Nephron progenitor cell (in vitro differentiated cells): ENCODE measurements around the gene TRAPPC5.

Experiments
- DNase-seq: peaks from one replicate; pipeline ENCODE4 v3.0.0; 2021
- H3K27ac Mint-ChIP-seq: 2 replicates; pipeline ENCODE4 v1.8.0; 2021; ENCODE audit warnings: mild to moderate bottlenecking, moderate library complexity, mixed read lengths
- H3K27me3 Mint-ChIP-seq: 2 replicates; pipeline ENCODE4 v1.8.0; 2021; ENCODE audit warnings: mild to moderate bottlenecking, low read depth, mixed read lengths; ENCODE audit not compliant: poor library complexity
- H3K36me3 Mint-ChIP-seq: 2 replicates; pipeline ENCODE4 v1.8.0; 2021; ENCODE audit warnings: low read depth, mixed read lengths
- H3K4me1 Mint-ChIP-seq: 2 replicates; pipeline ENCODE4 v1.8.0; 2021; ENCODE audit warnings: mixed read lengths
- H3K4me3 Mint-ChIP-seq: 2 replicates; pipeline ENCODE4 v1.8.0; 2021; ENCODE audit warnings: mild to moderate bottlenecking, moderate library complexity, mixed read lengths
- H3K9me3 Mint-ChIP-seq: 2 replicates; pipeline ENCODE4 v1.8.0; 2021; ENCODE audit warnings: mild to moderate bottlenecking, moderate library complexity, mixed read lengths
- CTCF ChIP-seq: fragments of 200-600 bp; sonication (generic); IDR thresholded peaks from 2 replicates; pipeline ENCODE4 v1.5.0; 2021; ENCODE audit warnings: antibody characterized with exemption

The TRAPPC5 gene

GRCh38 chr19:7715671-7716070, 35.0 kb downstream of the TRAPPC5 start:
- Mint-ChIP-seq H3K27ac (no peak overlapping the region), H3K9me3 (peaks cover 13% of the 10 kb centered on the region), H3K27me3 (peaks cover 25% of the 10 kb centered on the region), H3K4me3 (no peak overlapping the region), H3K36me3 (no peaks in the 10 kb centered on the region), H3K4me1 (no peaks in the 10 kb centered on the region)
- no peak for TF ChIP-seq CTCF
- DNase-seq: no peak

- Mint-ChIP-seq H3K4me3 (no peak overlapping the region), H3K9me3 (peaks cover 13% of the 10 kb centered on the region), H3K36me3 (no peaks in the 10 kb centered on the region), H3K27ac (no peak overlapping the region), H3K27me3 (peaks cover 30% of the 10 kb centered on the region), H3K4me1 (no peaks in the 10 kb centered on the region)
- DNase-seq: no peak
- TF ChIP-seq CTCF: no peak
These were observed 36.1 kb downstream of the TRAPPC5 start for GRCh38 chr19:7716762-7717161.

GRCh38 chr19:7718668-7719067, 38.0 kb downstream of the TRAPPC5 start:
- DNase-seq: no peak
- Mint-ChIP-seq H3K27ac (no peak overlapping the region), H3K4me1 (no peaks in the 10 kb centered on the region), H3K9me3 (peaks cover 13% of the 10 kb centered on the region), H3K4me3 (no peak overlapping the region), H3K27me3 (peaks cover 36% of the 10 kb centered on the region), H3K36me3 (no peaks in the 10 kb centered on the region)
- TF ChIP-seq CTCF: no peak

GRCh38 chr19:7720351-7720750, 39.7 kb downstream of the TRAPPC5 start:
- no peak for TF ChIP-seq CTCF
- no peaks in the 10 kb centered on the region for H3K4me1 Mint-ChIP-seq
- H3K27me3 Mint-ChIP-seq: peaks cover 52% of the 10 kb centered on the region
- no peak for DNase-seq
- peaks cover 13% of the 10 kb centered on the region for H3K9me3 Mint-ChIP-seq
- no peaks in the 10 kb centered on the region for H3K36me3 Mint-ChIP-seq
- no peak overlapping the region for H3K4me3 Mint-ChIP-seq
- H3K27ac Mint-ChIP-seq: peak overlapping the region; percentile 80

- DNase-seq: no peak
- H3K9me3 Mint-ChIP-seq: peaks cover 11% of the 10 kb centered on the region
- no peak for TF ChIP-seq CTCF
- H3K36me3 Mint-ChIP-seq: no peaks in the 10 kb centered on the region
- no peak overlapping the region for H3K4me3 Mint-ChIP-seq
- no peak overlapping the region for H3K27ac Mint-ChIP-seq
- peaks cover 64% of the 10 kb centered on the region for H3K27me3 Mint-ChIP-seq
- H3K4me1 Mint-ChIP-seq: no peaks in the 10 kb centered on the region
These were observed 41.6 kb downstream of the TRAPPC5 start for GRCh38 chr19:7722231-7722651.

- no peak overlapping the region for H3K27ac Mint-ChIP-seq
- peaks cover 8% of the 10 kb centered on the region for H3K9me3 Mint-ChIP-seq
- no peak for TF ChIP-seq CTCF
- H3K27me3 Mint-ChIP-seq: peaks cover 79% of the 10 kb centered on the region
- no peaks in the 10 kb centered on the region for H3K36me3 Mint-ChIP-seq
- no peak overlapping the region for H3K4me3 Mint-ChIP-seq
- H3K4me1 Mint-ChIP-seq: no peaks in the 10 kb centered on the region
- DNase-seq: no peak
These were observed 45.2 kb downstream of the TRAPPC5 start for GRCh38 chr19:7725791-7726190.
